HL-60 (cell line): ENCODE results near the gene ICA1.

Experiments used
- DNase-seq, 2 experiments: peaks; one replicate each; pipeline ENCODE4 v3.0.0-alpha.2; 2010 to 2020; ENCODE audit warnings: low read depth in 1 of 2, low spot score in 1 of 2
- H3K27ac ChIP-seq: fragments of 250-450 bp; sonication (Bioruptor Pico); replicated peaks from 2 replicates; pipeline ENCODE4 v1.5.1; 2020; ENCODE audit warnings: mild to moderate bottlenecking, moderate library complexity
- H3K27me3 ChIP-seq: fragments of 250-450 bp; sonication (Bioruptor Pico); 2 replicates; pipeline ENCODE4 v1.5.1; 2021; ENCODE audit warnings: mild to moderate bottlenecking, moderate library complexity; ENCODE audit not compliant: insufficient read depth, poor library complexity, severe bottlenecking
- H3K4me3 ChIP-seq: replicated peaks from 2 replicates; pipeline ENCODE4 v1.5.1; 2011; ENCODE audit warnings: mild to moderate bottlenecking, control low read depth, low read length; ENCODE audit not compliant: insufficient read depth
- CTCF ChIP-seq: IDR thresholded peaks from one replicate; pipeline ENCODE4 v1.5.1; 2011; ENCODE audit warnings: low read length, control low read depth, inconsistent platforms; ENCODE audit not compliant: insufficient read depth
- GABPA ChIP-seq: IDR thresholded peaks from 2 replicates; pipeline ENCODE4 v1.6.1; 2012; ENCODE audit warnings: low read depth
- POLR2AphosphoS5 ChIP-seq: IDR thresholded peaks from 2 replicates; pipeline ENCODE4 v1.6.1; 2012; ENCODE audit warnings: low read depth
- REST ChIP-seq: IDR thresholded peaks from 2 replicates; pipeline ENCODE4 v1.6.1; 2012; ENCODE audit warnings: low read depth; ENCODE audit not compliant: insufficient replicate concordance
- SPI1 ChIP-seq: IDR thresholded peaks from 2 replicates; pipeline ENCODE4 v1.6.1; 2012; ENCODE audit warnings: low read depth, mild to moderate bottlenecking, borderline replicate concordance

The ICA1 gene

GRCh38 chr7:8161364-8161828 is 100.6 kb downstream of the ICA1 start:
- no peak for DNase-seq
- no peak for TF ChIP-seq SPI1
- TF ChIP-seq REST: no peak
- no peak for TF ChIP-seq CTCF
- TF ChIP-seq POLR2AphosphoS5: no peak
- no peak for TF ChIP-seq GABPA
- Histone ChIP-seq H3K27me3 (no peaks in the 10 kb centered on the region), H3K4me3 (no peak overlapping the region), H3K27ac (no peak overlapping the region)

GRCh38 chr7:8160779-8161345 is 101.1 kb downstream of the ICA1 start:
- Histone ChIP-seq H3K27ac (no peak overlapping the region), H3K4me3 (no peak overlapping the region), H3K27me3 (no peaks in the 10 kb centered on the region)
- no peak for DNase-seq
- TF ChIP-seq GABPA: no peak
- no peak for TF ChIP-seq POLR2AphosphoS5
- TF ChIP-seq SPI1: no peak
- no peak for TF ChIP-seq REST
- no peak for TF ChIP-seq CTCF

GRCh38 chr7:8160250-8160649 is 101.7 kb downstream of the ICA1 start:
- Histone ChIP-seq H3K4me3 (no peak overlapping the region), H3K27ac (no peak overlapping the region), H3K27me3 (no peaks in the 10 kb centered on the region)
- TF ChIP-seq POLR2AphosphoS5: no peak
- no peak for TF ChIP-seq REST
- no peak for TF ChIP-seq CTCF
- TF ChIP-seq SPI1: no peak
- no peak for TF ChIP-seq GABPA
- DNase-seq: no peak
